GM19372 (cell line): Measurements from ENCODE around the gene RAB7A.
"Not testable (repeated sequence)": the region's sequence is repeated elsewhere in the genome, so short reads cannot be mapped to it uniquely, and the experiment has no call there.

ENCODE experiments used
- ATAC-seq: cut with Tn5 transposase; IDR thresholded peaks from one replicate; pipeline ENCODE4 v1.9.1; 2021; ENCODE audit warnings: mild to moderate bottlenecking, low read depth, moderate library complexity; ENCODE audit not compliant: unreplicated experiment

Gene RAB7A

DNA sequence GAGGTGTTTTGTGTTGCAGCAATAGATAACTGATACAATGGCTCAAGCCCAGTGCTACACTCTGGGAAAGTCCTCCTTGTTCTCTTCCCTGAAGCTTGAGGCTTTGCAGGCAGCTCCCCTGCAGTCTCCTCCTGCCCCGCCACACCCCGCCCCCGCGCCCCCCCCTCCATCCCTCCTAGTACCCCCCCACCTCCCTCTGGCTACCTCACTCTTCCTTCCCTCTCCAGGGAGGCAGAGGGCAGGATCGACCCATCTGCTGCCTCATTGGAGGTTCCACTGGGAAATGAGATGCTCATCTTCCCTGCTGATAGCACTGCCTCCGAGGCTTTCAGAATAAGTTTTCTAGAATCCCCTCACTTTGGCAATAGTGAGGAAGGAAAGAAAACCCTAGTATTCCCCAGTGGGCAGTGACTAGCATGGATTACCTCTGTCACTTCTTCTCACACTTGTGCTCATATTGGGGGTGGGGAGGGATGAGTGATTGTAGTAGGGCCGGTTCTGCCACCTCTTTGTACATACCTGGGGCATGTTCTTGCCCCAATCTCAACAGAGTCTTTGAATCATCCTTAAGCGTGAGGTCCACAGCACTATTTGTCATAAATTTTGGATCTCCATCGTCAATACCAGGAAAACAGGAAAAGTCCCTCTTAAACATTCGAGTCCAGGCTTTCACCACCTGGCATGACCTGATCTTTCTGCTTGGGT, 16.3 kb upstream of the RAB7A start:
- ATAC-seq = no peak

DNA sequence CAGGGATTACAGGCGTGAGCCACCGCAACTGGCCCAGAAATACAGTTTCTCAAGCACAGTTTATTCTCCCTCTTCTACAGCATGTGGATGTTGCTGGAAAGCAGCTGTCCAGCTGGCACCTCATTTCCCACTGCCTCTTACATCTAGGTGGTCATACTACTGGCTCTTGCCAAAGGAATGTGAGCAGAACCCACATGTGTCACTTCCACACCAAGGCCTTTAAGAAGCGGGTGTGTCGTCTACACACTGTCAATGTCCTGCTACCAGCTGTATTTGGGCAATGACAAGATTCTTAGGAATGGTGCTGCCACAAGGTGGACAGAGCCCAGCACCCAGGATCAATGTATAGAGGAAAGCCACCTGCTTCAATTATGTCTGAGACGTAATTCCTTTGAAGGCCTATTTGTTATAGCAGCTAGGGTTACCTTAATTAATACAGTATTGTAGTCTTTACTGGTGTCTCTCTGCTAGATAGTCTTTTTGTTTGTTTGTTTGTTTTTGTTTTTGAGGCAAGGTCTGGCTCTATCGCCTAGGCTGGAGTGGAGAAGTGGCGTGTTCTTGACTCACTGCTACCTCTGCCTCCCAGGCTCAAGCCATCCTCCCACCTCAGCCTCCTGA, 15.1 kb upstream of the RAB7A start:
- ATAC-seq = no peak

DNA sequence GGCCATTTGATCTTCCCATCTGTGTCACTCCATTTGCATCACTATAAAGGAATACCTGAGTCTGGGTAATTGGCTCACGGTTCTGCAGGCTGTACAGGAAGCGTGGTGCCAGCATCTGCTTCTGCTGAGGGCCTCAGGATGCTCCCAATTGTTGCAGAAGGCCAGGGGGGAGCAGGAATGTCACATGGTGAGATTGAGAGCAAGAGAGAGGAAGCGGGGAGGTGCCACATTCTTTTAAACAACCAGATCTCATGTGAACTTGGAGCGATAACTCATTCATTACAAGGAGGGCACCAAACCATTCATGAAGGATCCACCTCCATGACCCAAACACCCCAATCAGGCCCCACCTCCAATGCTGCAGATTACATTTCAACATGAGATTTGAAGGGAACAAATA, 13.1 kb upstream of the RAB7A start:
- no peak for ATAC-seq

DNA sequence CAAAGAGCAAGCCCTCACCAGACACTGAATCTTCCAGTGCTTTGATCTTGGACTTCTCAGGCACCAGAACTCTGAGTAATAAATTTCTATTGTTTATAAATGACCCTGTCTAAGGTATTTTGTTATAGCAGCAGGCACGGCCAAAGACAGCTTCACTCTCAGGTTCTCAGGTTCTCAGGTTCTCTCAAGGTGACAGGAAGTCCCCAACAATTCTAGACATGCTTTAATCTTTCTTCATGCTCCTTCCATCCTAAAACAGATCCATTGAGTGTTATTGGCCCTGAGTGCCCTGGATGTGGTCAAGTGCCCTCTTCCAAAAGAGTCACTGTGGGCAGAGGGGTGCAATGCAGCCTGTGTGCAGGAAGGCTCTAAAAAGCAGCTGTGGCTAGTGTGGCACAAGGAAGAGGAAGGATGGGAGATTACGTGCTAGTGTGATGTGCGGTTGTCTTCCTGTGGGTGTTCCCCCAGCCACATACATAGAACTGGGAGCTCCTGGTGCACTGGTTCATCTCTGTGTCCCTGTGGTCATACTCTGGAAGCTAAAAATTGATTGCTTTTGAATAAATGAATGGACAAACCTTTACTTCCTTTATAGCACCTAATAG, 11.0 kb upstream of the RAB7A start:
- ATAC-seq = no peak

DNA sequence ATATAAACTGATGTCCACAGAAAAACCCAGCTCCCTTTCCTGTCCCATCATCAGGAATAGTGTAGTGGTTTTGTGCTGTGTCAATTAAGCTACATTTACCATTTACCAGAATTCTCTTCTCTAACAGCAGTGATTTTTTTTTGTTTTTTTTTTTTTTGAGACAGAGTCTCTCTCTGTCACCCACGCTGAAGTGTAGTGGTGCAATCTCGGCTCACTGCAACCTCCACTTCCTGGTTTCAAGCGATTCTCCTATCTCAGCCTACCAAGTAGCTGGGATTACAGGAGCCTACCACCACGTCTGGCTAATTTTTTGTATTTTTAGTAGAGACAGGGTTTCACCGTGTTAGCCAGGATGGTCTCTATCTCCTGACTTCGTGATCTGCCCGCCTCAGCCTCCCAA, 7.1 kb upstream of the RAB7A start:
- ATAC-seq = not testable (repeated sequence)

- ATAC-seq = no peak
Measured at GRCh38 chr3:128720891-128721290, 5.1 kb upstream of the RAB7A start.

- ATAC-seq = no peak
Measured at GRCh38 chr3:128723477-128723876, 2.5 kb upstream of the RAB7A start.

GRCh38 chr3:128725547-128726022, 398 bp upstream of the RAB7A start:
- peak; percentile 9 for ATAC-seq

- no peak for ATAC-seq
Measured at GRCh38 chr3:128727059-128727458, 1.1 kb downstream of the RAB7A start.

DNA sequence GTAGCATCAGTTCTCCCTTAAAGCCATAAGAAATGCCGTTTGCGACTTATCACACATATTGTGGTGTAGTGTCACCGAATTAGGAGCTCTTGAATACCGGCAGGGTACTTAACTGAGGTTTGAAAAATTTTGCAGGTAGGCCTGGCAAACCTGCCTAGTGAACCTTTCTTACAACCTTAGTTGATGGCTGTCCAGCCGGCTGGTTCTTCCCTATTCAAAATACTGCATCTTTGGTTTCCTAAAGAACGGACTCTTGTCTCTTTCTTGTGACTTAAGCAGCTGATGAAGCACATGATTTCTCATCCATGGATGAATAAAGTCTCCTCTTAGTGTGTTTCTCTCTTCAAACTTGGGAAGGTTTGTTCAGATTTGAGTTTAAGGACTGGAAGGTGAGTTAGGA, 1.5 kb downstream of the RAB7A start:
- no peak for ATAC-seq

DNA sequence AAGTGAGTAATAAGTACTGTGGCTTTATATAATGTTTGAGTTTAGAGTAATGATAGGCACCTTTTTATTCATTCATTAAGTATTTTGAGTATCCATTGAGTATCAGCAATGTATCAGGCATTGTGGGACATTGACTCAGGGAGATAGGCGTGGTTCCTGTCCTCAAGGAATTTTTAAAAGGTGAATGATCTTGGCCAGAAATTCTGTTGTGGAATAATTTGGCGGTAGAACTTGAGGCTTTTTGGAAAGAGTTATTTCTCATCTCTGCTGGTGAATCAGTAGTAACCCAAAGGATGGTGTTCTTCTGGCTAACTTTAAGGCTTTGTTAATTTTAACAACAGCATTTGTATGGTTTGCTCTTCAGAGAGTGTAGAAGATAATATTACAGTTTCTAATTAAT, 2.0 kb downstream of the RAB7A start:
- ATAC-seq = no peak

GRCh38 chr3:128728521-128728920, 2.5 kb downstream of the RAB7A start:
- not testable (repeated sequence) for ATAC-seq

GRCh38 chr3:128730471-128730870, 4.5 kb downstream of the RAB7A start:
- ATAC-seq = no peak

DNA sequence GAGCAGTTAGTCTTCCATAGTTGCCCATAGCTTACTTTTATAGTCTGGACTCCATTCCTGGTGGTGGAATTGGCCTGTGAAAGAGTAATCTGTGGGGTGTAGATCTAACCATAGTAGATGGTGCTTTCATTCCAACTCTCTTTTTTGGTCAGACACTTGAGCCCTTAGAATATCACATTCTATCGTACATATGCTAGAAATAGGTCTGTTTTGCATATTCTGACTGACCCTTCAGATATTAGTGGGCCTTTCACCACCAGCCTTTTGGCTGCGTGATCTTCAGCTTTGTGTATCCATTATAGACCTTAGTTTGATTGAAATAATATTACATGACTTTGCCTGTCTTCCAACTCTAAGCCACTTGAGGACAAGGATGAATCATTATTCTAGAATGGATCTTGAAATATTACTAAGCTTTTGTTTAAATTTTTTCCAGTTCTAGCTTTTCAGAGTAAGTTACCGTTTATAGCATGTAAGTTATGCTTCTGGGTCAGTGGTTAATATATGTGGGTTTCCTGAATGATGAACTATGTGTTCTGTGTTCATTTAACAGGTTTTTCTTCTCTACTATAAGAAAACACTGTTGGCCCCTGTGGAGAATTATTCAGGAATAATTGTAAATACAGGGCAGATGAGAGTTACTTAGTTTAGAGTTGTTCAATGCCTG, 8.7 kb downstream of the RAB7A start:
- peak; percentile 59 for ATAC-seq

DNA sequence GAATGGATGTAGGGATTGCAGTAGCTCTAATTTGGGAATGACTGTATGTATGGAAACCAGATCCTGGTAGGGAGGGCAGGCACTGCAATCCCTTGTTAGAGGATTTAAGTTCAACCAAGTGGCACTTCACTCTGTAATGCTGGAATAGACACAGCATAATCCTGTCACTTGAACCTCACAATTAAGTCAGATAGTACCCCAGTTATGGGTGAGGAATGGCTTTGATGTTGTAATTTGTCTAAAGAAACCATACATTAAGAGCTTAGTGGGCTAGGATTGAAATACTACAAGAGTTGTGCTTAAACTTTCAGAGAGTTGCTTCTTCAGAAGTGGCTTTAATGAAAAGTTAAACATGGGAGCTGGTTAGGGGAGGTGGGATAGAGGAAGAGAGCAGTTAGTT, 9.3 kb downstream of the RAB7A start:
- no peak for ATAC-seq

DNA sequence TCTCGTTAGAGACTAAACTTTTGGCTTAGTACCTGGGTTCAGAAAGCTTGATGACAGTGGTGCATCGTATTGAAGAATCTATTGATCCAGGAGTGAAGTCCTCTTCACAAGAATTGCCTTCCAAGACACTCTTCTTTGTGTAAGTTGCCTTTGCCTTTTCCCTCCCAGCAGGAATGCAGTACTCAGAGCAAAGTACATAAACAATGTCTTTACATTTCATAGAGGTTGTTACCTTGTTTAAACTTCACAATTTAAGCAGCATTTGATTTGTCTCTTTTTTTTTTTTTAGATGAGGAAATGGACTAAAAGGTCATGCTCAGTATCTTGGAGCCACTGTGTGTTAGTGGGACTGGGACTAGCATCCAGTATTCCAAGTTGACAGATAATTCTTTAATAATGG, 9.9 kb downstream of the RAB7A start:
- no peak for ATAC-seq

DNA sequence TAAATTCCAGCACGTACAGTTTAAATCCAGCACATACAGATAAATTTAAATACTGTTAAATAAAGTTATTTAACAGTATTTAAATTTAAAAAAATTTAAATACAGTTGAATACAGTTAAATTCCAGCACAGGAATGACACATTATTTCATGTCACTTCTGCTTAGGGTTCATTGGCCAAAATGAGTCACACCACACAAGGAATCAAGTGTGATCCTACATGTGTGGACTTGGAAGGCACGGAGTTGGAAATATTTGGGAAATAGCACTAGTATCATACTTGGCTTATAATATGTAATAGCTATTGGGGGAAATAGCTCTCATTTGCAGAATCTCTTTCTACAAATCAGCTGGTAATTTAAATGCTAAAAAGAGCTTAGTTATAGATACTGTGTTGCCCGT, 10.6 kb downstream of the RAB7A start:
- no peak for ATAC-seq

DNA sequence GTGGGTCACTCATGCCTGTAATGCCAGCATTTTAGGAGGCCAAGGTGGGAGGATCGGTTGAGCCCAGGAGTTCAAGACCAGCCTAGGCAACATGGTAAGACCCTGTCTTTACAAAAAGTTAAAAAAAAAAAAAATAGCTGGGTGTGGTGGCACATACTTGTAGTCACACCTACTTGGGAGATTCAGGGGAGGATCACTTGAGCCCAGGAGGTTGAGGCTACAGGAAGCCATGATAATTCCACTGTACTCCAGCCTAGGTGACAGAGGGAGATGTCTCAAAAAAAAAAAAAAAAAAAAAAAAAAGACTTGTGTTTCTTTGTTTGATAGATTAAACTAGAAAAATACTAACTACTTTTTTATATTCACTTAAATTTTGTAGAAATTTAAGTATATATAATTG, 14.6 kb downstream of the RAB7A start:
- ATAC-seq = no peak

DNA sequence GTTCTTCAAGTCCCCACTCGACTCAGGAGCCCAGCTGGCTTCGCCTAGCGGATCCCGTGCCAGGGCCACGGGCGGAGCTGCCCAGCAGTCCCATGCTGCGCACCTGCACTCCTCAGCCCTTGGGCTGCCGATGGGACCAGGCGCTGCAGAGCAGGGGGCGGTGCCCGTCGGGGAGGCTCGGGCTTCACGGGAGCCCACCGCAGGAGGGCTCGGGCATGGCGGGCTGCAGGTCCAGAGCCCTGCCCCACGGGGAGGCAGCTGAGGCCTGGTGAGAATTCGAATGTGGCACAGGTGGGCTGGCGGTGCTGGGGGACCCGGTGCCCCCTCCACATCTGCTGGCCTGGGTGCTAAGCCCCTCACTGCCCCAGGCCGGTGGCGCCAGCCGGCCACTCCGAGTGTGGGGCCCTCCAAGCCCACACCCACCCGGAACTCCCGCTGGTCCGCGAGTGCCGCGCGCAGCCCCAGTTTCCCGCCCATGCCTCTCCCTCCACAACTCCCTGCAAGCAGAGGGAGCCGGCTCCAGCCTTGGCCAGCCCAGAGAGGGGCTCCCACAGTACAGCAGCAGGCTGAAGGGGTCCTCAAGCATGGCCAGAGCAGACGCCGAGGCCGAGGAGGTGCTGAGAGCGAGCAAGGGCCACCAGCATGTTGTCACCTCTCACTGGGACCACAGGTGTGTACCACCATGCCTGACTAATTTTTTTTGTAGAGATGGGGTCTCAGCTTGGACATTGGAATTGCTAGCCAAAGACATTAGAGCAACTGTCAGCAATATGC, 17.0 kb downstream of the RAB7A start:
- no peak for ATAC-seq

DNA sequence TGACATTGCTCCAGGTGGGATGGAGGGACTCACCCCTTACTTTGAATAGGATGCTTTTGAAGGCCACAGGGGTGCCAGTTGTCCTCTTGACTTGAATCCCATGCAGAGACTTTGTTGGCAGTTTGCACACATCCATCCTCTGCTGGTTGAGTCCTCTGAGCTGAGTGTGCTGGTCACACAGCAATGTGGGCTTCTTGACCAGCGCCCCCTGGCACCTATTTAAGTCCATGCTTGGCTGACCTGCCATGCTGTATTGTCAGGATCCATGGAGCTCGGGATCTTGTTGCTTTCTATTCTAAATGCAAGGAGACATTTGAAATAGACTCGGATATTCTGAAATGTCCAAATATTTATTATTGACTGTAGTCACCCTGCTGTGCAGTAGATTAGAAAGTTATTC, 19.8 kb downstream of the RAB7A start:
- ATAC-seq = no peak

DNA sequence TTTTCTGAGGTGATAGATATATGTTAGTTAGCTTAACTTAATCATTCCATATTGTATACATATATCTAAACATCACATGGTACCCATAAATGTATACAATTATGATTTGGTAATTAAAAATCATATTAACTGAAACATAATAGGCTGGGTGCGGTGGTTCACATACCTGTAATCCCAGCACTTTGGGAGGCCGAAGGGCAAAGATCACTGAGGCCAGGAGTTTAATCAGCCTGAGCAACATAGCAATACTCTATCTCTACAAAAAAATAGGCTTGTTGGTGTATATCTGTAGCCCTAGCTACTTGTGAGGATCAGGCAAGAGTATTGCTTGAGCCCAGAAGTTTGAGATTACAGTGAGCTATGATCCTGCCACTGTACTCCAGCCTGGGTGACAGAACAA, 20.9 kb downstream of the RAB7A start:
- ATAC-seq = no peak
